NCI-H1105 treated with DMSO at 0.1 percent for 48 hours (cell line): ENCODE data around the gene SRD5A2.

ENCODE experiments used
- DNase-seq: peaks from one replicate; lab custom pipeline; 2025; lab: John Stamatoyannopoulos, UW

Gene SRD5A2

GRCh38 chr2:31580321-31581117 lies at the start of gene SRD5A2:
SRD5A2 (minus strand) TSS chr2:31580938; CDS start chr2:31580900, 38 bp downstream.
- DNase-seq = peak; percentile 19

GRCh38 chr2:31606509-31606908 lies 25.8 kb upstream of the SRD5A2 start:
- DNase-seq = no peak

GRCh38 chr2:31598694-31599093 lies 18.0 kb upstream of the SRD5A2 start:
- no peak for DNase-seq

- no peak for DNase-seq
Measured at GRCh38 chr2:31586230-31586629, 5.5 kb upstream of the SRD5A2 start.

- no peak for DNase-seq
Measured at GRCh38 chr2:31581124-31581795, 522 bp upstream of the SRD5A2 start.

- DNase-seq = no peak
Measured at GRCh38 chr2:31579996-31580320, 780 bp downstream of the SRD5A2 start.

GRCh38 chr2:31578316-31578715 lies 2.4 kb downstream of the SRD5A2 start:
- peak; percentile 19 for DNase-seq

GRCh38 chr2:31577143-31577542 lies 3.6 kb downstream of the SRD5A2 start:
- DNase-seq = no peak

- DNase-seq = no peak
Measured at GRCh38 chr2:31568585-31569201, 12.0 kb downstream of the SRD5A2 start.

- DNase-seq = no peak
Measured at GRCh38 chr2:31567679-31568078, 13.1 kb downstream of the SRD5A2 start.

- no peak for DNase-seq
Measured at GRCh38 chr2:31563273-31563839, 17.4 kb downstream of the SRD5A2 start.

GRCh38 chr2:31561823-31562222 lies 18.9 kb downstream of the SRD5A2 start:
- DNase-seq = no peak

GRCh38 chr2:31558401-31559295 lies 22.1 kb downstream of the SRD5A2 start:
- DNase-seq = no peak

- no peak for DNase-seq
Measured at GRCh38 chr2:31556940-31557339, 23.8 kb downstream of the SRD5A2 start.

- DNase-seq = no peak
Measured at GRCh38 chr2:31555967-31556706, 24.6 kb downstream of the SRD5A2 start.

- no peak for DNase-seq
Measured at GRCh38 chr2:31553362-31553761, 27.4 kb downstream of the SRD5A2 start.

- no peak for DNase-seq
Measured at GRCh38 chr2:31547485-31547884, 33.3 kb downstream of the SRD5A2 start.

- no peak for DNase-seq
Measured at GRCh38 chr2:31541853-31542252, 38.9 kb downstream of the SRD5A2 start.

GRCh38 chr2:31539505-31539904 lies 41.2 kb downstream of the SRD5A2 start:
- DNase-seq = no peak

- DNase-seq = no peak
Measured at GRCh38 chr2:31535768-31536167, 45.0 kb downstream of the SRD5A2 start.

- no peak for DNase-seq
Measured at GRCh38 chr2:31534636-31535035, 46.1 kb downstream of the SRD5A2 start.
